Measurements from ENCODE around the gene TIAL1. TPM values are rescaled to one million over a fixed set of nuclear protein-coding genes. Genes with fewer than 3 reads are reported as not detected.
A peak's percentile ranks its signal among the peaks of the same experiment; 100 is the strongest.

TIAL1 gene
- total and polyA plus RNA-seq, 10 of the 15 experiments (the other 5 are each of a cell fraction or from before 2014, with no cell fraction given): 26.0 to 159 (median 62.8) TPM

DNA sequence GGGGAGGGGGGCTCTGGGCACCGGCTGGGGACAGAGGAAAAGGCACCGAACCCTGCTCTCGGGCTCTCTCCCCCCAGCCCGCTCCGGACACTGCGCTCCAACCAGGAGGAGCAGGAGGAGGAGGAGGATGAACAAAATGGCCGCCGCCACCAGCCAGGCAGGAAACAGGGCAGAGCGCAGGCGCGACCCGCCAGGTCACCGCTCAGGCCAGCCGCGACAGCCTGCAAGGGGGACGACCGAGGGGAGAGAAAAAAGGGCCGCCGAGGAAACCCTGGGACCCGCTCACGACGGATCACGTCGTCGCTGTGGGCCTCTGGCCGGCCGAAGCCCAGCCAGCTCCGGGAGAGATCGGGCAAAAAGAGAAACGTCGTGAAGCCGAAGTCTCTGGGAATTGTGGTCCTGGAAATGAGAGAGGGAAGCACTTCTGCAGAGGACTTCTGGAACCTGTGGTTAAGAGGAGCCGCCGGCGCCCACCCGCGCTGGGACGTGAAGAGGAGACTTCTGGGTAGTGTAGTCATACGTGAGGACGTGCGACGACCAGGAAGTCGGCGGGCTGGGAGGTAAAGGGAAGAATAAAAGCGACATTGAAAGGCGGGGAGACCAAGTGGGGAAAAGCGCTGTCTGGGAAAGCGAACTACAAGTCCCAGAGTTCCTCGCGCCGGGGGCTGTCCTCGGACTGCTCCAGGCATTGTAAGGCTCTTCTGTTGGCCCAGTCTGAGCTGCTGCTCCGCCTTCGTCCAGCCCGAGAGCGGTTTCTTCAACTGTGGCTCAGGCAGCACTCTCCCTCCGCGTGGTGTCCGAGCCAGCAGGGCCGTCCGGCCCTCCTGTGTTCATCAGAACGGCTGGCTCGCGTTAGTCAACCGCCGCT, at the start of gene TIAL1 (continued):
- TF ChIP-seq, protein P1, sequence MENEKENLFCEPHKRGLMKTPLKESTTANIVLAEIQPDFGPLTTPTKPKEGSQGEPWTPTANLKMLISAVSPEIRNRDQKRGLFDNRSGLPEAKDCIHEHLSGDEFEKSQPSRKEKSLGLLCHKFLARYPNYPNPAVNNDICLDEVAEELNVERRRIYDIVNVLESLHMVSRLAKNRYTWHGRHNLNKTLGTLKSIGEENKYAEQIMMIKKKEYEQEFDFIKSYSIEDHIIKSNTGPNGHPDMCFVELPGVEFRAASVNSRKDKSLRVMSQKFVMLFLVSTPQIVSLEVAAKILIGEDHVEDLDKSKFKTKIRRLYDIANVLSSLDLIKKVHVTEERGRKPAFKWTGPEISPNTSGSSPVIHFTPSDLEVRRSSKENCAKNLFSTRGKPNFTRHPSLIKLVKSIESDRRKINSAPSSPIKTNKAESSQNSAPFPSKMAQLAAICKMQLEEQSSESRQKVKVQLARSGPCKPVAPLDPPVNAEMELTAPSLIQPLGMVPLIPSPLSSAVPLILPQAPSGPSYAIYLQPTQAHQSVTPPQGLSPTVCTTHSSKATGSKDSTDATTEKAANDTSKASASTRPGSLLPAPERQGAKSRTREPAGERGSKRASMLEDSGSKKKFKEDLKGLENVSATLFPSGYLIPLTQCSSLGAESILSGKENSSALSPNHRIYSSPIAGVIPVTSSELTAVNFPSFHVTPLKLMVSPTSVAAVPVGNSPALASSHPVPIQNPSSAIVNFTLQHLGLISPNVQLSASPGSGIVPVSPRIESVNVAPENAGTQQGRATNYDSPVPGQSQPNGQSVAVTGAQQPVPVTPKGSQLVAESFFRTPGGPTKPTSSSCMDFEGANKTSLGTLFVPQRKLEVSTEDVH (IDR thresholded peaks at IDR 0.05; ENCODE audit: low read depth, partially characterized antibody): peak; percentile 25
- TF ChIP-seq TBL1XR1 (IDR thresholded peaks at IDR 0.05; ENCODE audit: low read depth, low read length) (no peak), IRF4 (IDR thresholded peaks at IDR 0.05; ENCODE audit: low read depth, low read length) (peak; percentile 38; the same call in 1 of the 2 replicates), BACH1 (IDR thresholded peaks at IDR 0.05; ENCODE audit: borderline replicate concordance) (peak; percentile 40; the same call in 1 of the 2 replicates), PML (IDR thresholded peaks at IDR 0.05; ENCODE audit: low read length) (peak; percentile 76), ETV6 (conservative IDR thresholded peaks at IDR 0.05 in 1 of 2, IDR thresholded peaks at IDR 0.05 in 1 of 2; ENCODE audit: borderline replicate concordance in 1 of 2, low read depth in 1 of 2) (0 out of 4 replicates have a peak, but pooled peaks of 1 of the 2 experiments have one; percentile 22), GABPA (IDR thresholded peaks at IDR 0.05; ENCODE audit: low read depth) (0 out of 2 replicates have a peak, but pooled peaks have one; percentile 46), CREB1 (IDR thresholded peaks at IDR 0.05; ENCODE audit: low read depth) (peak; percentile 48; the same call in 1 of the 2 replicates), ESRRA (IDR thresholded peaks at IDR 0.05; ENCODE audit: low read length) (0 out of 2 replicates have a peak, but pooled peaks have one; percentile 62), TCF12 (IDR thresholded peaks at IDR 0.05; ENCODE audit: low read depth, low read length) (peak; percentile 3; the same call in 1 of the 2 replicates), DPF2 (IDR thresholded peaks at IDR 0.05) (peak; percentile 27; the same call in 1 of the 2 replicates), SMAD5 (IDR thresholded peaks at IDR 0.05; ENCODE audit: low read depth) (peak; percentile 78), CREM (IDR thresholded peaks at IDR 0.05; ENCODE audit: low read depth) (peak; percentile 54; the same call in 1 of the 2 replicates), NR2F1 (conservative IDR thresholded peaks at IDR 0.05) (peak; percentile 96), CBFB (IDR thresholded peaks at IDR 0.05; ENCODE audit: low read depth) (peak; percentile 89; the same call in 1 of the 2 replicates), POLR2A (IDR thresholded peaks at IDR 0.05; ENCODE audit: low read depth, low read length) (peak; percentile 81), SREBF1 (IDR thresholded peaks at IDR 0.05; ENCODE audit: low read length) (peak; percentile 70; the same call in 1 of the 2 replicates)
- TF ChIP-seq, protein P2, sequence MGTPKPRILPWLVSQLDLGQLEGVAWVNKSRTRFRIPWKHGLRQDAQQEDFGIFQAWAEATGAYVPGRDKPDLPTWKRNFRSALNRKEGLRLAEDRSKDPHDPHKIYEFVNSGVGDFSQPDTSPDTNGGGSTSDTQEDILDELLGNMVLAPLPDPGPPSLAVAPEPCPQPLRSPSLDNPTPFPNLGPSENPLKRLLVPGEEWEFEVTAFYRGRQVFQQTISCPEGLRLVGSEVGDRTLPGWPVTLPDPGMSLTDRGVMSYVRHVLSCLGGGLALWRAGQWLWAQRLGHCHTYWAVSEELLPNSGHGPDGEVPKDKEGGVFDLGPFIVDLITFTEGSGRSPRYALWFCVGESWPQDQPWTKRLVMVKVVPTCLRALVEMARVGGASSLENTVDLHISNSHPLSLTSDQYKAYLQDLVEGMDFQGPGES (IDR thresholded peaks at IDR 0.05): no peak
- TF ChIP-seq, protein P3, sequence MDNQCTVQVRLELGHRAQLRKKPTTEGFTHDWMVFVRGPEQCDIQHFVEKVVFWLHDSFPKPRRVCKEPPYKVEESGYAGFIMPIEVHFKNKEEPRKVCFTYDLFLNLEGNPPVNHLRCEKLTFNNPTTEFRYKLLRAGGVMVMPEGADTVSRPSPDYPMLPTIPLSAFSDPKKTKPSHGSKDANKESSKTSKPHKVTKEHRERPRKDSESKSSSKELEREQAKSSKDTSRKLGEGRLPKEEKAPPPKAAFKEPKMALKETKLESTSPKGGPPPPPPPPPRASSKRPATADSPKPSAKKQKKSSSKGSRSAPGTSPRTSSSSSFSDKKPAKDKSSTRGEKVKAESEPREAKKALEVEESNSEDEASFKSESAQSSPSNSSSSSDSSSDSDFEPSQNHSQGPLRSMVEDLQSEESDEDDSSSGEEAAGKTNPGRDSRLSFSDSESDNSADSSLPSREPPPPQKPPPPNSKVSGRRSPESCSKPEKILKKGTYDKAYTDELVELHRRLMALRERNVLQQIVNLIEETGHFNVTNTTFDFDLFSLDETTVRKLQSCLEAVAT (IDR thresholded peaks at IDR 0.05): peak; percentile 90
- TF ChIP-seq, protein P4, sequence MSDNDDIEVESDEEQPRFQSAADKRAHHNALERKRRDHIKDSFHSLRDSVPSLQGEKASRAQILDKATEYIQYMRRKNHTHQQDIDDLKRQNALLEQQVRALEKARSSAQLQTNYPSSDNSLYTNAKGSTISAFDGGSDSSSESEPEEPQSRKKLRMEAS (IDR thresholded peaks at IDR 0.05; ENCODE audit: low read depth, low read length): peak; percentile 100
- TF ChIP-seq, protein P5, sequence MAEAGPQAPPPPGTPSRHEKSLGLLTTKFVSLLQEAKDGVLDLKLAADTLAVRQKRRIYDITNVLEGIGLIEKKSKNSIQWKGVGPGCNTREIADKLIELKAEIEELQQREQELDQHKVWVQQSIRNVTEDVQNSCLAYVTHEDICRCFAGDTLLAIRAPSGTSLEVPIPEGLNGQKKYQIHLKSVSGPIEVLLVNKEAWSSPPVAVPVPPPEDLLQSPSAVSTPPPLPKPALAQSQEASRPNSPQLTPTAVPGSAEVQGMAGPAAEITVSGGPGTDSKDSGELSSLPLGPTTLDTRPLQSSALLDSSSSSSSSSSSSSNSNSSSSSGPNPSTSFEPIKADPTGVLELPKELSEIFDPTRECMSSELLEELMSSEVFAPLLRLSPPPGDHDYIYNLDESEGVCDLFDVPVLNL (IDR thresholded peaks at IDR 0.05; ENCODE audit: low read depth, low read length): peak; percentile 94
